HFF-Myc (cell line): Measurements from ENCODE around the gene KRT33B.
"Not testable (repeated sequence)": the region's sequence is repeated elsewhere in the genome, so short reads cannot be mapped to it uniquely, and the experiment has no call there.

Experiments used
- DNase-seq: peaks from one replicate; pipeline ENCODE4 v3.0.0-alpha.2; 2011; ENCODE audit warnings: low read depth; ENCODE audit errors: extremely low read depth
- H3K4me3 ChIP-seq: replicated peaks from 2 replicates; pipeline ENCODE4 v1.5.1; 2011; ENCODE audit warnings: low read depth, mild to moderate bottlenecking, control low read depth, low read length
- CTCF ChIP-seq: IDR thresholded peaks from 2 replicates; pipeline ENCODE4 v1.5.1; 2012; ENCODE audit warnings: mild to moderate bottlenecking, low read depth, low read length, control low read depth; ENCODE audit errors: missing control alignments

The KRT33B gene

GRCh38 chr17:41351177-41351576 lies 18.4 kb downstream of the KRT33B start:
- no peak for DNase-seq
- TF ChIP-seq CTCF = no peak
- H3K4me3 ChIP-seq = no peak overlapping the region

GRCh38 chr17:41350381-41350878 lies 19.2 kb downstream of the KRT33B start, which contains the start of gene KRT33A:
TSS of gene KRT33A (minus strand) at chr17:41350828. CDS start at chr17:41350767, 61 bp downstream.
- DNase-seq, H3K4me3 ChIP-seq: not testable (repeated sequence)

- no peak for TF ChIP-seq CTCF
- no peak for DNase-seq
- H3K4me3 ChIP-seq = no peak overlapping the region
Observed at GRCh38 chr17:41347869-41348760, 21.5 kb downstream of the KRT33B start.

- not testable (repeated sequence) for H3K4me3 ChIP-seq, DNase-seq
Observed at GRCh38 chr17:41346421-41346820, 23.2 kb downstream of the KRT33B start.

GRCh38 chr17:41345992-41346391 lies 23.6 kb downstream of the KRT33B start:
- no peak for DNase-seq
- TF ChIP-seq CTCF = no peak

GRCh38 chr17:41343029-41343428 lies 26.6 kb downstream of the KRT33B start:
- no peak for TF ChIP-seq CTCF
- no peak for DNase-seq
- H3K4me3 ChIP-seq = no peak overlapping the region

More at GRCh38 chr17:41345992-41346391, 23.6 kb downstream of the KRT33B start:
- H3K4me3 ChIP-seq = no peak overlapping the region

- no peak for DNase-seq
- no peak for TF ChIP-seq CTCF
- H3K4me3 ChIP-seq = no peak overlapping the region
Observed at GRCh38 chr17:41340934-41341861, 28.4 kb downstream of the KRT33B start.
